WTC11 (cell line): ENCODE data around the gene PTTG1IP2. TPM values are rescaled to one million over a fixed set of nuclear protein-coding genes. Genes with fewer than 3 reads are reported as not detected.

ENCODE experiments used
- ATAC-seq: fragments of 200-7000 bp; cut with Tn5 transposase; 2 replicates; pipeline ENCODE4 v1.10.0; 2021; ENCODE audit warnings: mild to moderate bottlenecking, moderate library complexity
- CTCF ChIA-PET: fragments of 300-600 bp; sonication (Branson Sonifier 250); formaldehyde crosslinking; loops from one replicate; lab custom pipeline; 2021; ENCODE audit warnings: antibody characterized with exemption; lab: Charles Lee
- POLR2A ChIA-PET: fragments of 350-600 bp; sonication (Branson Sonifier 250); formaldehyde crosslinking; loops from one replicate; lab custom pipeline; 2021; ENCODE audit warnings: antibody characterized with exemption; lab: Charles Lee
- DNase-seq: peaks from one replicate; pipeline ENCODE4 v3.0.0; 2021; ENCODE audit warnings: low spot score
- H3K27ac Mint-ChIP-seq: 2 replicates; pipeline ENCODE4 v1.8.0; 2021; ENCODE audit warnings: mixed read lengths
- H3K27me3 Mint-ChIP-seq: 2 replicates; pipeline ENCODE4 v1.8.0; 2021; ENCODE audit warnings: low read depth, mild to moderate bottlenecking, moderate library complexity, mixed read lengths
- H3K36me3 Mint-ChIP-seq: 2 replicates; pipeline ENCODE4 v1.8.0; 2021; ENCODE audit warnings: mixed read lengths
- H3K4me1 Mint-ChIP-seq: 2 replicates; pipeline ENCODE4 v1.8.0; 2022; ENCODE audit warnings: mixed read lengths
- H3K4me3 Mint-ChIP-seq: 2 replicates; pipeline ENCODE4 v1.8.0; 2021; ENCODE audit warnings: mild to moderate bottlenecking, moderate library complexity, mixed read lengths
- H3K9me3 Mint-ChIP-seq: 2 replicates; pipeline ENCODE4 v1.8.0; 2021; ENCODE audit warnings: mixed read lengths
- ATF1 ChIP-seq: sonication (generic); formaldehyde crosslinking; IDR thresholded peaks from 2 replicates; pipeline ENCODE4 v1.8.1; 2023; ENCODE audit warnings: mild to moderate bottlenecking, moderate library complexity, missing genetic modification reagents
- CBFB ChIP-seq: sonication (generic); formaldehyde crosslinking; IDR thresholded peaks from 2 replicates; pipeline ENCODE4 v1.8.1; 2022; ENCODE audit warnings: mild to moderate bottlenecking, low read depth, missing genetic modification reagents
- ELF4 ChIP-seq: sonication (generic); formaldehyde crosslinking; IDR thresholded peaks from 2 replicates; pipeline ENCODE4 v1.8.1; 2022; ENCODE audit warnings: low read depth, mild to moderate bottlenecking, moderate library complexity, missing genetic modification reagents
- FOXK1 ChIP-seq: sonication (generic); formaldehyde crosslinking; IDR thresholded peaks from 2 replicates; pipeline ENCODE4 v1.8.0; 2022; ENCODE audit warnings: mild to moderate bottlenecking, moderate library complexity, missing genetic modification reagents
- JUN ChIP-seq: sonication (generic); formaldehyde crosslinking; IDR thresholded peaks from 2 replicates; pipeline ENCODE4 v1.8.0; 2023; ENCODE audit warnings: mild to moderate bottlenecking, missing genetic modification reagents
- KAT7 ChIP-seq: sonication (generic); formaldehyde crosslinking; IDR thresholded peaks from 2 replicates; pipeline ENCODE4 v1.8.1; 2023; ENCODE audit warnings: missing genetic modification reagents, mild to moderate bottlenecking, borderline replicate concordance
- MXD4 ChIP-seq: fragments of 250-450 bp; sonication (Bioruptor Pico); IDR thresholded peaks from 2 replicates; pipeline ENCODE4 v1.8.0; 2021; ENCODE audit warnings: mild to moderate bottlenecking, moderate library complexity, borderline replicate concordance
- MYBL2 ChIP-seq: sonication (generic); formaldehyde crosslinking; IDR thresholded peaks from 2 replicates; pipeline ENCODE4 v1.8.1; 2023; ENCODE audit warnings: mild to moderate bottlenecking, moderate library complexity, missing genetic modification reagents
- NFE2L1 ChIP-seq: sonication (generic); formaldehyde crosslinking; IDR thresholded peaks from 2 replicates; pipeline ENCODE4 v1.8.1; 2023; ENCODE audit warnings: missing genetic modification reagents
- NR3C1 ChIP-seq: sonication (generic); formaldehyde crosslinking; conservative IDR thresholded peaks from 2 replicates; pipeline ENCODE4 v1.8.1; 2023; ENCODE audit warnings: low read depth, mild to moderate bottlenecking, missing genetic modification reagents
- OVOL2 ChIP-seq: fragments of 250-450 bp; sonication (Bioruptor Pico); IDR thresholded peaks from 2 replicates; pipeline ENCODE4 v1.9.0; 2021; ENCODE audit warnings: mild to moderate bottlenecking, borderline replicate concordance
- PRRX2 ChIP-seq: fragments of 250-450 bp; sonication (Bioruptor Pico); IDR thresholded peaks from 2 replicates; pipeline ENCODE4 v1.8.0; 2021; ENCODE audit warnings: mild to moderate bottlenecking
- RELA ChIP-seq: sonication (generic); formaldehyde crosslinking; IDR thresholded peaks from 2 replicates; pipeline ENCODE4 v1.8.1; 2022; ENCODE audit warnings: missing genetic modification reagents, mild to moderate bottlenecking, borderline replicate concordance
- ZNF138 ChIP-seq: sonication (generic); formaldehyde crosslinking; conservative IDR thresholded peaks from 2 replicates; pipeline ENCODE4 v1.8.1; 2022; ENCODE audit warnings: mild to moderate bottlenecking, moderate library complexity, missing genetic modification reagents
- ZNF219 ChIP-seq: sonication (generic); formaldehyde crosslinking; IDR thresholded peaks from 2 replicates; pipeline ENCODE4 v1.8.0; 2023; ENCODE audit warnings: missing genetic modification reagents, mild to moderate bottlenecking, borderline replicate concordance
- ZNF232 ChIP-seq: sonication (generic); formaldehyde crosslinking; IDR thresholded peaks from 2 replicates; pipeline ENCODE4 v1.8.0; 2022; ENCODE audit warnings: mild to moderate bottlenecking, missing genetic modification reagents
- ZSCAN18 ChIP-seq: fragments of 250-450 bp; sonication (Bioruptor Pico); IDR thresholded peaks from 2 replicates; pipeline ENCODE4 v2.1.2; 2022; ENCODE audit warnings: mild to moderate bottlenecking, moderate library complexity
- total RNA-seq: library from RNA; stranded (reverse); gene quantifications from 3 replicates; pipeline ENCODE4 v1.2.3, GENCODE V29; 2021
- TF ChIP-seq, protein P1 (sequence below): sonication (generic); formaldehyde crosslinking; IDR thresholded peaks from 2 replicates; pipeline ENCODE4 v1.8.1; 2023; ENCODE audit warnings: mild to moderate bottlenecking, missing genetic modification reagents, moderate library complexity
- TF ChIP-seq, protein P2 (sequence below): sonication (generic); formaldehyde crosslinking; IDR thresholded peaks from 2 replicates; pipeline ENCODE4 v1.8.1; 2023; ENCODE audit warnings: mild to moderate bottlenecking, missing genetic modification reagents

Gene PTTG1IP2
- total RNA-seq, 1 experiment from 2014 or later: not detected

- H3K4me1 Mint-ChIP-seq: peaks cover 10% of the 10 kb centered on the region
- no peak for TF ChIP-seq ZNF219
- TF ChIP-seq ATF1 (CRISPR knock-in tag): no peak
- TF ChIP-seq NR3C1 (CRISPR knock-in tag): no peak
- no peak for TF ChIP-seq CBFB (CRISPR knock-in tag)
- TF ChIP-seq, protein P1, sequence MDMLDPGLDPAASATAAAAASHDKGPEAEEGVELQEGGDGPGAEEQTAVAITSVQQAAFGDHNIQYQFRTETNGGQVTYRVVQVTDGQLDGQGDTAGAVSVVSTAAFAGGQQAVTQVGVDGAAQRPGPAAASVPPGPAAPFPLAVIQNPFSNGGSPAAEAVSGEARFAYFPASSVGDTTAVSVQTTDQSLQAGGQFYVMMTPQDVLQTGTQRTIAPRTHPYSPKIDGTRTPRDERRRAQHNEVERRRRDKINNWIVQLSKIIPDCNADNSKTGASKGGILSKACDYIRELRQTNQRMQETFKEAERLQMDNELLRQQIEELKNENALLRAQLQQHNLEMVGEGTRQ (CRISPR knock-in tag): no peak
Observed at GRCh38 chr7:90453259-90453891, 16.1 kb upstream of the PTTG1IP2 start.

DNA sequence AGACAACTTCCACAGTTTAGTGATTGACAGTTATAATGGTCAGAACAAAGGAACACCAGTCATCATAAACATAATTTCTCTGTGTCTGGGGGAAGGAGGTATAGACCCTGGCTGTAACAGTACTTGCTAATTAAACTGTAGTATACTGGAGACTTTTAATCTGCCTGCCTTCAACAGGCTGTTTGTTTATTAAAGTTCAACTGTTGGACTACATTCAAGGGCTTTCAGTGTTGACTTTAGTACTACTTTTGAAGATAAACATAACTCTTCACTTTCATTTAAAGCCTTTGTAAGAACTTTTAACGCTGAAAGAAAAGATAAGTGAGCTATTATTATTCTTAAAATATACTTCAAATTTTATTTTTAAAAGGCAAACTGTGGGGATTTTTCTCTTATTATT lies 15.5 kb upstream of the PTTG1IP2 start:
- CTCF ChIA-PET: no interaction called here
- H3K4me1 Mint-ChIP-seq: peaks cover 10% of the 10 kb centered on the region
- TF ChIP-seq ATF1 (CRISPR knock-in tag) (no peak), PRRX2 (CRISPR knock-in tag) (no peak), RELA (no peak), ZNF138 (CRISPR knock-in tag) (no peak), ZNF232 (CRISPR knock-in tag) (no peak), MXD4 (CRISPR knock-in tag) (no peak), KAT7 (CRISPR knock-in tag) (no peak), JUN (CRISPR knock-in tag) (no peak), OVOL2 (CRISPR knock-in tag) (no peak), ZSCAN18 (CRISPR knock-in tag) (no peak), NFE2L1 (CRISPR knock-in tag) (no peak), ZNF219 (no peak), MYBL2 (CRISPR knock-in tag) (no peak), FOXK1 (CRISPR knock-in tag) (no peak), ELF4 (no peak)
- TF ChIP-seq, protein P2, sequence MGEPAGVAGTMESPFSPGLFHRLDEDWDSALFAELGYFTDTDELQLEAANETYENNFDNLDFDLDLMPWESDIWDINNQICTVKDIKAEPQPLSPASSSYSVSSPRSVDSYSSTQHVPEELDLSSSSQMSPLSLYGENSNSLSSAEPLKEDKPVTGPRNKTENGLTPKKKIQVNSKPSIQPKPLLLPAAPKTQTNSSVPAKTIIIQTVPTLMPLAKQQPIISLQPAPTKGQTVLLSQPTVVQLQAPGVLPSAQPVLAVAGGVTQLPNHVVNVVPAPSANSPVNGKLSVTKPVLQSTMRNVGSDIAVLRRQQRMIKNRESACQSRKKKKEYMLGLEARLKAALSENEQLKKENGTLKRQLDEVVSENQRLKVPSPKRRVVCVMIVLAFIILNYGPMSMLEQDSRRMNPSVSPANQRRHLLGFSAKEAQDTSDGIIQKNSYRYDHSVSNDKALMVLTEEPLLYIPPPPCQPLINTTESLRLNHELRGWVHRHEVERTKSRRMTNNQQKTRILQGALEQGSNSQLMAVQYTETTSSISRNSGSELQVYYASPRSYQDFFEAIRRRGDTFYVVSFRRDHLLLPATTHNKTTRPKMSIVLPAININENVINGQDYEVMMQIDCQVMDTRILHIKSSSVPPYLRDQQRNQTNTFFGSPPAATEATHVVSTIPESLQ (CRISPR knock-in tag): no peak

More at GRCh38 chr7:90453259-90453891, 16.1 kb upstream of the PTTG1IP2 start:
- ATAC-seq: no peak
- H3K27ac Mint-ChIP-seq: no peak overlapping the region
- CTCF ChIA-PET: no interaction called here
- peaks cover under 1% of the 10 kb centered on the region; the same call in 1 of the 2 replicates for H3K9me3 Mint-ChIP-seq
- no peak for DNase-seq
- POLR2A ChIA-PET: no interaction called here
- no peaks in the 10 kb centered on the region for H3K27me3 Mint-ChIP-seq
- H3K4me3 Mint-ChIP-seq: no peak overlapping the region
- H3K36me3 Mint-ChIP-seq: no peaks in the 10 kb centered on the region

More for the DNA sequence above, 15.5 kb upstream of the PTTG1IP2 start:
- Mint-ChIP-seq H3K36me3 (no peaks in the 10 kb centered on the region), H3K9me3 (peaks cover 3% of the 10 kb centered on the region; the same call in 1 of the 2 replicates), H3K4me3 (no peak overlapping the region), H3K27ac (no peak overlapping the region), H3K27me3 (no peaks in the 10 kb centered on the region)
- POLR2A ChIA-PET: no interaction called here
- no peak for DNase-seq
- no peak for ATAC-seq
